ENCODE measurements around the gene TCHHL1.
A peak's percentile ranks its signal among the peaks of the same experiment; 100 is the strongest.

Gene TCHHL1

GRCh38 chr1:152034324-152034653, 54.6 kb downstream of the TCHHL1 start:
- peaks cover 2% of the 10 kb centered on the region; the same call in 1 of the 2 replicates for H3K4me1 ChIP-seq
- TF ChIP-seq CTCF (IDR thresholded peaks at IDR 0.05; ENCODE audit: low read depth, low read length), result no peak
- no peak for DNase-seq
- H3K9me3 ChIP-seq, result no peaks in the 10 kb centered on the region
- peak overlapping the region; percentile 83; the same call in 1 of the 2 replicates for H3K4me3 ChIP-seq (ENCODE audit: low read depth, low read length)
- peaks cover 12% of the 10 kb centered on the region for H3K36me3 ChIP-seq
- H3K27me3 ChIP-seq, result no peaks in the 10 kb centered on the region
